Measurements from ENCODE around the gene ZNF574. TPM values are rescaled to one million over a fixed set of nuclear protein-coding genes. Genes with fewer than 3 reads are reported as not detected.

The ZNF574 gene
- polyA plus RNA-seq, 1 donor (not counting 4 experiments of a cell fraction or from before 2014, with no cell fraction given), result 6.8 TPM

DNA sequence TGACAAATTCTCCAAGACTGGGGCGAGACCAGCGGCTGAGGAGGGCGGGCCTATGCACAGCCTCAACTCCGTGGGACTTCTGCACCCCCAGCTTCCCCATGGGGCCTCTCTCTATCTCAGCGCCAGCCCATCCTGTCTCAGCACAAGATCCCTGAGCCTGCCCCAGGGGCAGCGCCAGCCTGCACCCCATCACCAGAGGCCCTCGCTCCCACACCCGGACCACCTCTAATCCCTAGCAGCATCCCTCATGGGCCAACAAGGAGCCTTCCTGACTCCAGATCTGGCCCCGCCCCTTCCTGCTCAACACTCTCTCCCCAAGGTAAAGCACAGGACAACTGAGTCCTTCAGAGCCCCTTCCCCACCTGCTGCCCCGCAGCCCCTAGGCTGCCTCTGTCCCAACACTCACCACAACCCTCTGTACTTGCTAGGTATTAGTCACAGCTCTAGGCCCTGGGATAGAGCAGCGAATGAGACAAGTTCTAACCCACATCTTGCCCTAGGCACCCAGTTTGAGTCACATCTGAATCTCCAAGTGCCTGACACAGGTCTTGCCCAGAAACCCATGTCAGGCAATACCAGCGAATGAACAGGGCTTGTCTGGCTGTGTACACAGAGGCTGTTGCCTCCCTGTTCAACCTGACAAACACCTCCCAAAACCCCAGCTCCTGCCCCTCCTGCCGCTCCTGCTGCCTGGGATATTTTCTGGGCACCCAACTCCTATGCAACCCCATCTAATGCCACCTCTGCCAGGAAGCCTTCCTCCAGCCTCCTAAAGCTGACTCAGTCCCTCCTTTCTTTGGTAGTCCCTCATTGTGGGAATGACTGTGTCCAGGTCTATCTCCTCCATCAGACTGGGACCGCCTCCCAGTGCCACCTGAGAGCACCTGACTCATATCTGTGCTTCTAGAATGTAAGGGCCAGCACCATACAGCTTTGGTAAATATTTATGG lies 24.5 kb upstream of the ZNF574 start:
- FAIRE-seq, result peak; percentile 98
- Histone ChIP-seq H3K79me2 (ENCODE audit: control insufficient read depth, insufficient read depth, low read length) (no peaks in the 10 kb centered on the region), H3K9me1 (ENCODE audit: control insufficient read depth, extremely low read depth, insufficient read depth, low read length) (no peaks in the 10 kb centered on the region), H3K4me2 (ENCODE audit: control insufficient read depth, extremely low read depth, insufficient read depth, low read depth, low read length) (peak overlapping the region; percentile 68), H3K27me3 (ENCODE audit: control insufficient read depth, extremely low read depth, insufficient read depth, low read length) (no peaks in the 10 kb centered on the region), H4K20me1 (ENCODE audit: control insufficient read depth, extremely low read depth, insufficient read depth, low read length) (no peaks in the 10 kb centered on the region), H3K4me3 (ENCODE audit: control insufficient read depth in 2 of 3, extremely low read depth in 1 of 3, insufficient read depth in 2 of 3, low read depth in 1 of 3, low read length in 3 of 3) (no peak overlapping the region), H3K27ac (ENCODE audit: control insufficient read depth, insufficient read depth, low read length) (peak overlapping the region; percentile 84), H3K9me3 (ENCODE audit: control insufficient read depth, low read depth, low read length) (no peaks in the 10 kb centered on the region), H3K4me1 (ENCODE audit: control insufficient read depth, extremely low read depth, insufficient read depth, low read length) (peaks cover 39% of the 10 kb centered on the region), H3K36me3 (ENCODE audit: control insufficient read depth in 2 of 2, extremely low read depth in 1 of 2, insufficient read depth in 2 of 2, low read length in 2 of 2) (no peaks in the 10 kb centered on the region), H3K9ac (ENCODE audit: control insufficient read depth, extremely low read depth, insufficient read depth, low read length) (peak overlapping the region; percentile 41), H2AFZ (ENCODE audit: control insufficient read depth, low read length) (no peak overlapping the region)
- DNase-seq (ENCODE audit: low read depth, low spot score), result peak; percentile 96
- dilution Hi-C loops (cut with MboI; ENCODE audit: extremely low pct_ligation_motif_present, low sequenced_read_pairs), result no loop called here
- TF ChIP-seq, protein P1, sequence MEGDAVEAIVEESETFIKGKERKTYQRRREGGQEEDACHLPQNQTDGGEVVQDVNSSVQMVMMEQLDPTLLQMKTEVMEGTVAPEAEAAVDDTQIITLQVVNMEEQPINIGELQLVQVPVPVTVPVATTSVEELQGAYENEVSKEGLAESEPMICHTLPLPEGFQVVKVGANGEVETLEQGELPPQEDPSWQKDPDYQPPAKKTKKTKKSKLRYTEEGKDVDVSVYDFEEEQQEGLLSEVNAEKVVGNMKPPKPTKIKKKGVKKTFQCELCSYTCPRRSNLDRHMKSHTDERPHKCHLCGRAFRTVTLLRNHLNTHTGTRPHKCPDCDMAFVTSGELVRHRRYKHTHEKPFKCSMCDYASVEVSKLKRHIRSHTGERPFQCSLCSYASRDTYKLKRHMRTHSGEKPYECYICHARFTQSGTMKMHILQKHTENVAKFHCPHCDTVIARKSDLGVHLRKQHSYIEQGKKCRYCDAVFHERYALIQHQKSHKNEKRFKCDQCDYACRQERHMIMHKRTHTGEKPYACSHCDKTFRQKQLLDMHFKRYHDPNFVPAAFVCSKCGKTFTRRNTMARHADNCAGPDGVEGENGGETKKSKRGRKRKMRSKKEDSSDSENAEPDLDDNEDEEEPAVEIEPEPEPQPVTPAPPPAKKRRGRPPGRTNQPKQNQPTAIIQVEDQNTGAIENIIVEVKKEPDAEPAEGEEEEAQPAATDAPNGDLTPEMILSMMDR (optimal IDR thresholded peaks at IDR 0.05 in 1 of 3, IDR thresholded peaks at IDR 0.05 in 1 of 3, conservative IDR thresholded peaks at IDR 0.05 in 1 of 3; ENCODE audit: extremely low read depth in 1 of 3, insufficient read depth in 2 of 3, low read length in 3 of 3), result no peak
- no peak for TF ChIP-seq EZH2 (IDR thresholded peaks at IDR 0.05; ENCODE audit: low read length)

DNA sequence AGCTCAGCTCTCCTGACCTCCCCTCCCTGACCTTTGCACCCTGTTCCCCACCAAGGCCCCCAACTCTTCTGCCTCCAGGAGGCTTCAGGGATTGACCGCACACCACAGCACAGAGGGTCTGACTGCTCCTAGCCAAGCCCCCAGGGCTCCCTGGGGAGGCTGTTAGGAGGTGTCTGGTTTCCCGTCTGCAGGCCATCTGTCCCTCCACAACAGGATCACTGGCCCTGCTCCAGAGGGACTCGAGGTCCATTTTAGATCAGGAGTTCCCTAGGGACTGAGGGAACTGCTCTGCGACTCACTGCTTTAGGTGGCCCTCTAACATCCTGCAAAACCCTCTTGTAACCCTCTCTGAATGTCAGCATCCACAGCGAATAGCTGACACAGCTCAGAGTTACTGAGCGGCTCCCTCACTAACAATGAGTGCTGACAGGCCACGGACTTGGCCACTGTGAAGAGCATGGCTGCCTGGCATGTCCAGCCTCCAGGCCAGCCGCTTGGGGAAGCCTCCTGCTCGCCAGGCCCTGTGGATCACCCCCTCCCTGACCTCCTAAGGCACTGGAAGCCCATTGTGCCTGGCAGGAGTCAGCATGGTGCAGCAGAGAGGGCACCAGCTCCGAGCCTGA lies 23.6 kb upstream of the ZNF574 start:
- Histone ChIP-seq H3K4me3 (ENCODE audit: control insufficient read depth in 2 of 3, extremely low read depth in 1 of 3, insufficient read depth in 2 of 3, low read depth in 1 of 3, low read length in 3 of 3) (no peak overlapping the region), H3K27ac (ENCODE audit: control insufficient read depth, insufficient read depth, low read length) (peak overlapping the region; percentile 84), H3K9me1 (ENCODE audit: control insufficient read depth, extremely low read depth, insufficient read depth, low read length) (no peaks in the 10 kb centered on the region), H2AFZ (ENCODE audit: control insufficient read depth, low read length) (no peak overlapping the region), H3K4me1 (ENCODE audit: control insufficient read depth, extremely low read depth, insufficient read depth, low read length) (peaks cover 39% of the 10 kb centered on the region), H3K27me3 (ENCODE audit: control insufficient read depth, extremely low read depth, insufficient read depth, low read length) (no peaks in the 10 kb centered on the region), H4K20me1 (ENCODE audit: control insufficient read depth, extremely low read depth, insufficient read depth, low read length) (no peaks in the 10 kb centered on the region), H3K36me3 (ENCODE audit: control insufficient read depth in 2 of 2, extremely low read depth in 1 of 2, insufficient read depth in 2 of 2, low read length in 2 of 2) (no peaks in the 10 kb centered on the region), H3K9ac (ENCODE audit: control insufficient read depth, extremely low read depth, insufficient read depth, low read length) (peak overlapping the region; percentile 29), H3K9me3 (ENCODE audit: control insufficient read depth, low read depth, low read length) (no peaks in the 10 kb centered on the region), H3K4me2 (ENCODE audit: control insufficient read depth, extremely low read depth, insufficient read depth, low read depth, low read length) (peak overlapping the region; percentile 56), H3K79me2 (ENCODE audit: control insufficient read depth, insufficient read depth, low read length) (no peaks in the 10 kb centered on the region)
- TF ChIP-seq, protein P1 (optimal IDR thresholded peaks at IDR 0.05 in 1 of 3, IDR thresholded peaks at IDR 0.05 in 1 of 3, conservative IDR thresholded peaks at IDR 0.05 in 1 of 3; ENCODE audit: extremely low read depth in 1 of 3, insufficient read depth in 2 of 3, low read length in 3 of 3), result no peak
- TF ChIP-seq EZH2 (IDR thresholded peaks at IDR 0.05; ENCODE audit: low read length), result no peak
- dilution Hi-C loops (cut with MboI; ENCODE audit: extremely low pct_ligation_motif_present, low sequenced_read_pairs), result no loop called here
- FAIRE-seq (peak; percentile 20), DNase-seq (ENCODE audit: low read depth, low spot score) (no peak)

Data from keratinocyte (primary cell).